ENCODE data around the gene SH3TC2.
"Not testable (repeated sequence)": the region's sequence is repeated elsewhere in the genome, so short reads cannot be mapped to it uniquely, and the experiment has no call there.

SH3TC2 gene

GRCh38 chr5:149063017-149063687 is at the start of gene SH3TC2:
SH3TC2 (minus strand) TSS chr5:149063062; CDS start chr5:149063022, 40 bp downstream.
- no peak for DNase-seq

DNA sequence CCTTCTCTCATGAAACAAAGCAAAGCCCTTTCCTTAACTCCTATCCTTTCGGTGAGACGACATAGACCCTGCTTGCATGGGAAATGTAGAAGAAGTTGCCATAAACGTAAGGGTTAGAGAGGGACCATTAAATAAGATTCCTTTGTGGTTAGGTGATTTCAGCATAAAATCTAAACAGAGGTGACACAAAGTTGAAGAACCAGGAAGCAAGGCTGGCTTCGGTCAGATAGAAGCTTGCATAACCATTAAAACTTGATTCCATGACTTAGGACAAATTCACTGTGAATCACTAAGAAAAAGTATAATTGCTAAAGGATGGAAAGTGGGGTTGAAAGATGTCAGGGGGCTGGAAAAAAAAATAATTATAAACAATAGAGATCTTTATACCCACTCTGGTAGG is 47.5 kb upstream of the SH3TC2 start:
- no peak for DNase-seq

GRCh38 chr5:149108651-149109280 is 45.9 kb upstream of the SH3TC2 start:
- no peak for DNase-seq

DNA sequence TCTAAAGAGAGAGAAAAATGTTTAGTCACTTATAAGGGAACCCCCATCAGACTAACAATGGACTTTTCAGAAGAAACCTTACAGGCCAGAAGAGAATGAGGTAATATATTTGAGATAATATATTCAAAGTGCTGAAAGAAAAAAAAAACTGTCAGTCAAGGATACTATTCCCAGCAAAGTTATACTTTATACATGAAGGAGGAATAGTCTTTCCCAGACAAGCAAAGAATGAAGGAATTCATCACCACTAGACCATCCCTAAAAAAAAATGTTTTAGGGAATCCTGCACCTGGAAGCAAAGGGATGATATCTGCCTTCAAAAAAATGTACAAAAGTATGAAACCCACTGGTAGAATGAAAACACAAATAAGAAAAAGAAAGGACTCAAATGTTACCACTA is 37.5 kb upstream of the SH3TC2 start:
- no peak for DNase-seq

GRCh38 chr5:149099920-149100319 is 37.1 kb upstream of the SH3TC2 start:
- DNase-seq: no peak

GRCh38 chr5:149094996-149095395 is 32.1 kb upstream of the SH3TC2 start:
- no peak for DNase-seq

DNA sequence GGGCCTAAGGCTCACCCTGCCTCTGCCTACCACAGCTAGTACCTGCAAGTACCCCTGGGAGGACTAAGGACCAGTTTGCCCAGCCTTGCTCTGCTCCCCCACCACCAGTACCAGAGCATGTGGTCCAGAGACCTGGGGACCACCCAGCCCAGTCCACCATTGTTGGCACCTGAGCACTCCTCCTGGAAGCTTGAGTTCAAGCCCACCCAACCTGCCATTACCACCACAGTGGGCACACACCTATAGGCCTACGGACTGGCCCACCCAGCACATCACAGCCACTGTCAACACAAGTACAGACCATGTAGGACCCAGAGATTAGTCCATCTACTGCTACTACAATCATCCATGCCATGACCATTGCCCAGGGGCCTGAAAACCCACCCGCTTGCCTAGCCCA is 30.8 kb upstream of the SH3TC2 start:
- DNase-seq: no peak

DNA sequence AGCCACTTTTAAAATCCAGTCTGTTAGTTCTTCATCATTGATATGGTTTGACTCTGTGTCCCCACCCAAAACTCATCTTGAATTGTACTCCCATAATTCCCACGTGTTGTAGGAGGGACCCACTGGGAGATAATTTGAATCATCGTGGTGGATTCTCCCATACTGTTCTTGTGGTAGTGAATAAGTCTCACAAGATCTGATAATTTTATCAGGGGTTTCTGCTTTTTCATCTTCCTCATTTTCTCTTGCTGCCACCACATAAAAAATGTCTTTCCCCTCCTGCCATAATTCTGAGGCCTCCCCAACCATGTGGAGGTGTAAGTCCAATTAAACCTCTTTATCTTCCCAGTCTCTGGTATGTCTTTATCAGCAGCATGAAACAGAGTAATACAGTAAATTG is 26.9 kb upstream of the SH3TC2 start:
- no peak for DNase-seq

GRCh38 chr5:149088686-149089085 is 25.8 kb upstream of the SH3TC2 start:
- no peak for DNase-seq

DNA sequence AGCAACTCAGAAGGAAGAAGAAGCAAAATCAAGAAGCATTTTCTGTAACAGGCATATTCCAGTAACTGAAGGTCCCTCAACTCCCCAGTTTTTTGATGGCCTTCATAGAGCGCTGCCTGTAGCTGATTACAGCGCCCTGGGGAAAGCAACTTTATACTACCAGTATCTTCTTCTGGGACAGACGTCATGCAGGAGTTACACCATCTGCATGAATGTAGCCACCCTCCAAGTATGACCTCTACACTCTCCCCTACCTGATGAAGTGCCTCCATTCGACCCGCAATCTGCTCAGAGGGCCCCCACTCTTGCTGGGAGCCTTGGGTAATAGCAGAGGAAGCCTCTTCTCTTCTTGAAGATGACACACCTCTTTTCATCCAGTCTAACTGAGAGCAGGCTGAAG is 21.0 kb upstream of the SH3TC2 start:
- no peak for DNase-seq

- no peak for DNase-seq
Observed at GRCh38 chr5:149082271-149082670, 19.4 kb upstream of the SH3TC2 start.

DNA sequence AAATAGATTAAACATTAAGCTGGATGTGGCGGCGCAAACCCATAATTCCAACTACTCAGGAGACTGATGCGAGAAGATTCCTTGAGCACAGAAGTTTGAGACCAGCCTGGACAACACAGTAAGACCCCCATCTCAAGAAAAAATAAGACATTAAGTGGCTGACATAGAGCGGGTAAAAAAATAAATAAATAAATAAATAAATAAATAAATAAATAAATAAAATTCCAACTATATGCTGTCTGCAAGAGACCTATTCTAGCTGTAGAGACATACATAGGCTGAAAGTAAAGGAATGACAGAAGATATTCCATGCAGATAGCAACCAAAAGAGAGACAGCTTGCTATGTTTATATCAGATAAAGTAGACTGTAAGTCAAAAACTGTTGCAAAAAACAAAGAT is 17.4 kb upstream of the SH3TC2 start:
- no peak for DNase-seq

DNA sequence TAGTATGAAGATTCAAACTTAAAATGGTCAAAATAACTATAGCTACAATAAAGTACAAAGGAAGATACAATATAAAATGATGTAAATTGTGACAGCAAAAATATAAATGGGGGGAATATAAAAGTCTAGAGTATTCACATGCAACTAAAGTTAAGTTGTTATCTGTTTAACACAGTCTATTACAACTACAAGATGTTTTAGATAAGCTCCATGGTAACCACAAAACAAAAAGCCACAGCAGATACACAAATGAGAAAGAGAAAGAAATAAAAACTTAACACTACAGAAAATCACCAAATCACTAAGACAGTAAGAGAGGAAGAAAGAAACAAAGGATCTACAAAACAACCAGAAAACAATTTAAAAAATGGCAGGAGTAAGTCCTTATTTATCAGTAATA is 17.0 kb upstream of the SH3TC2 start:
- no peak for DNase-seq

GRCh38 chr5:149074071-149074470 is 11.2 kb upstream of the SH3TC2 start:
- DNase-seq: not testable (repeated sequence)

DNA sequence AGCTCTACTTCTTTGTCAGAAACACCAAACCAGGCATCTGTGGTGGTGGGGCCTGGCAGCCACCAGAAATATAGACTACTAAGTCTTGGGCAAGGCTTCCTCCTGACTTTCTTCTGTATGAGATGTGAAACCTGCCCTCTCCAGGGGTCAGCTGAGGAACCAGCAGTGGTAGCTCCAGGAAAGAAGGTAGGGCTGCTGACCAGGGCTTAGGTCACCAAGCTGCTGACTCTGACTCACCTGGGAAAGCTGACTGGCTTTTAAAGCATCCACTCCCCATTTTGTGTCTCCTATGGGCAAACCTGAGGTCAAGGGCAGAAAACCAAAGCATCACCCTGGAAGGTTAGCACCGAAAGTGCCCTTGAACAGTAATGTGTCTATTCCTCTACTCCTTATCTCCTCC is 10.4 kb upstream of the SH3TC2 start:
- DNase-seq: no peak

DNA sequence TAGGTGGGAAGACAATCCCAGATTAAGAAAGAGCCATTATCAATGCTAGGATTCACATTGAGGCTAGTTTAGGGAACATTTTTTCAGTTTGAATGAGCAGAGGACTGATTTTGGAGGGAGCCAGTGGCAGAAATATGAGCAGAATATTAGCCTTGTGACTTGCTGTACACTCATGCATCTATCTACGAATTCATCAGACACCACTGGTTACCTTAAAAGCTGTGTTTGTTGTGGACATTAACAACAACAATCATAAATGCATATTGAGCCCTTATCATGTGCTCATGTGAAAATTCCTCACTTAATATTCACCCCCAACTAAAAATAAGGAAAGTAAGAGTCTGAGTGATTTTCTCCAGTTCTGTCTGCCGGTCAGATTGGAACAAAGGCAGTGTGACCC is 9.9 kb upstream of the SH3TC2 start:
- DNase-seq: no peak

DNA sequence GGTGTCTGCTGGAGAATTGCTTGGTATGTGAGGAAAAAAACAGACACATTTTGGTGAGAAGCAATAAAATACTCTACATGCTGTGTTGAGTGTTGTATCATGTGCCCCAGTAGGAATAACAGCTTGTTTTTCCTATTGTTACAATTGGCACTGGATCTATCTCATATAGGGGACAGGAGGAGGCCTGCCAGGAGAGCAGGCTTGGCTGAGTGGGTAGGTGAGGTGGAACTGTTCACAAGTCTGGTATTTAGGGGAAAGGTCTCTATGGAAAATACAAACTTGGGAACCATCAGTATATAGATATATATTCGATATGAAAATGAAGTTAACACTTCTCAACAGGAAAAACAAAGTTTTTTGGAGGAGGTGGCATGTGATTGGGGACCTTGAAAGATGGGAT is 9.5 kb upstream of the SH3TC2 start:
- DNase-seq: no peak

- no peak for DNase-seq
Observed at GRCh38 chr5:149071756-149072155, 8.9 kb upstream of the SH3TC2 start.

- DNase-seq: no peak
Observed at GRCh38 chr5:149071216-149071615, 8.4 kb upstream of the SH3TC2 start.

- no peak for DNase-seq
Observed at GRCh38 chr5:149069711-149070110, 6.8 kb upstream of the SH3TC2 start.

GRCh38 chr5:149063896-149064478 is 1.1 kb upstream of the SH3TC2 start:
- DNase-seq: no peak

DNA sequence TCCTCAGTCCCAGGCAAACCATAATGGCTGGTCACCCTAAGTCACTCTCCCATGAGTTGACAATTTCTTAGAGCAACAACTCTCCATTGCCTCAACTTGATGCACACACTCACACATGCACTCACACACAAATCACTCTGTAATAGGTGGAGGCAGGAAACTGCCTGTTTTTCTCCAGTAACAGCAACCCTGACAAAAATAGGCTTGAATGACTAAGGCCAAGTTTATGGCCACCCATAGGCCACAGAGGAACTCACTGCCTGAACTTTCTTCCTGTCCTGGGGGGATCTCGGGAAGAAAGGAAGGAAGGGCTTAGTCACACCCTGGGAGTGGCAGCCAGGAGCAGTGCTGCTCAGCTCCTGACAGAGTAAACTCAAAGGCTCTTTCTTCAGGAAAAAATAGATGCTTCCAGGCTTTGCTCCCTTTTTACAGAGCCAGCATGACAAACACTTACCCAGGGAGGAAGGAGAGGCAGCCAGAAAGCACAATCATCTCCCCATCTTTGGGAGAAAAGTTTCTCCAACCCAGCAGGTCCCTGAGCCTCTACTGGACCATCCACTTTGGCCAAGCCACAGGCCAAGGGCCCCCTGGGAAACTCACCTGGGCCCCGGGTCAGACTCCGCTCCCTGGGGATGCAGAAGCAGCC is 368 bp downstream of the SH3TC2 start:
- DNase-seq: no peak

- DNase-seq: no peak
Observed at GRCh38 chr5:149061341-149061740, 1.5 kb downstream of the SH3TC2 start.

DNA sequence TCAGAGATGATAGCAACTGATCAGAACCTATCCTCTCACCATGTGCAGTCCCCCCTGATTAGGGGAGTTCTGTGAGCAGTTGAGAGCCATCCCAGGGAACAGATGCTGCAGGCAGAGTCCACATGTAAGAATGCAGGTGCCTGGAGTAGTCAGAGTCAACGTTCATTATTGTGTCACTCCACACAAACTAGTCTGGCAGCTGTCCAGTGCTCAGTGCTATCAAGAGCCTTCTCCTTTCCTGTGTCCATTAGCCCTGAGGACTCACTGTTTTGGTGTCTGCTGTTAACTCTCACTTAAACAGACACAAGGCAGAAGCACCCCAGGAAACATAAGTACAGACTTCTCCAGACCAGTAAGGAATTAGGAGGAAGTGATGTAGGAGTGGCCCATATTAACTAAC is 2.5 kb downstream of the SH3TC2 start:
- no peak for DNase-seq
